ENCODE measurements around the gene IL13RA2. TPM values are rescaled to one million over a fixed set of nuclear protein-coding genes. Genes with fewer than 3 reads are reported as not detected.

The IL13RA2 gene
- polyA plus RNA-seq, 1 experiment = 0.56 TPM

- DNase-seq (ENCODE audit: low read depth, low spot score) = no peak
- no peak overlapping the region for H3K4me3 ChIP-seq (ENCODE audit: low read depth, low read length)
- ChIA-PET POLR2A (no interaction called here), CTCF (interaction anchor here (0.9 to 4.9 kb wide), 5 partner anchors 34 to 349 kb away, joined by 3 to 41 read pairs (median 4); no protein-coding TSS in a partner anchor)
- no peak overlapping the region for H3K27ac ChIP-seq (ENCODE audit: low read depth, low read length)
- H3K27me3 ChIP-seq (ENCODE audit: control insufficient read depth, insufficient read depth, low read length) = no peaks in the 10 kb centered on the region
- TF ChIP-seq CTCF (IDR thresholded peaks at IDR 0.05; ENCODE audit: low read depth, low read length) = peak; percentile 38
- H3K9me3 ChIP-seq (ENCODE audit: control insufficient read depth, insufficient read depth, low read length) = no peaks in the 10 kb centered on the region
These were observed 57.7 kb downstream of the IL13RA2 start for GRCh38 chrX:114959729-114960128.

Small RNAs within 50 kb of the gene (small RNA-seq; reads per million reads assigned to genes)
- gene RNU6-648P (ENCODE audit: insufficient read length, low read depth) = not detected

Other genes with a start within 250 kb of the IL13RA2 start
- gene RBMXL3, start 171.8 kb upstream of the IL13RA2 start, polyA plus RNA-seq (2011; rRNA removed) = not detected in 2 replicates
- gene LRCH2, start 216.5 kb upstream of the IL13RA2 start, polyA plus RNA-seq (2011; rRNA removed) = 4.4 and 6.1 TPM in 2 replicates